GM18907 (cell line): ENCODE data around the gene DNAH1.
A peak's percentile ranks its signal among the peaks of the same experiment; 100 is the strongest.
"Not testable (repeated sequence)": the region's sequence is repeated elsewhere in the genome, so short reads cannot be mapped to it uniquely, and the experiment has no call there.

ENCODE experiments used
- ATAC-seq: cut with Tn5 transposase; IDR thresholded peaks from one replicate; pipeline ENCODE4 v1.9.1; 2021; ENCODE audit warnings: mild to moderate bottlenecking, moderate library complexity; ENCODE audit not compliant: unreplicated experiment

The DNAH1 gene

GRCh38 chr3:52315977-52316764 lies at the start of gene DNAH1:
Gene DNAH1 (plus strand): TSS chr3:52316319. CDS start chr3:52322443, 6,124 bp downstream.
- ATAC-seq, result no peak

- no peak for ATAC-seq
These were observed 48.1 kb upstream of the DNAH1 start for GRCh38 chr3:52268036-52268435.

- no peak for ATAC-seq
These were observed 46.3 kb upstream of the DNAH1 start for GRCh38 chr3:52269776-52270175.

GRCh38 chr3:52270252-52270754 lies 45.8 kb upstream of the DNAH1 start:
- no peak for ATAC-seq

GRCh38 chr3:52272172-52272571 lies 43.9 kb upstream of the DNAH1 start:
- not testable (repeated sequence) for ATAC-seq

- no peak for ATAC-seq
These were observed 43.3 kb upstream of the DNAH1 start for GRCh38 chr3:52272831-52273230.

- not testable (repeated sequence) for ATAC-seq
These were observed 41.3 kb upstream of the DNAH1 start for GRCh38 chr3:52274781-52275180.

GRCh38 chr3:52277071-52277964 lies 38.8 kb upstream of the DNAH1 start:
- ATAC-seq, result peak; percentile 32

- peak; percentile 65 for ATAC-seq
These were observed 38.1 kb upstream of the DNAH1 start for GRCh38 chr3:52277972-52278509.

- ATAC-seq, result peak; percentile 75
These were observed 37.5 kb upstream of the DNAH1 start, which contains the start of gene WDR82 for GRCh38 chr3:52278510-52279069. Gene WDR82 (minus strand): TSS chr3:52278649. CDS start chr3:52278361, 288 bp downstream.

- no peak for ATAC-seq
These were observed 36.5 kb upstream of the DNAH1 start for GRCh38 chr3:52279596-52279995.

- ATAC-seq, result no peak
These were observed 36.1 kb upstream of the DNAH1 start for GRCh38 chr3:52280050-52280461.

- no peak for ATAC-seq
These were observed 33.9 kb upstream of the DNAH1 start for GRCh38 chr3:52281981-52282801.

- ATAC-seq, result no peak
These were observed 32.8 kb upstream of the DNAH1 start for GRCh38 chr3:52283306-52283705.

- ATAC-seq, result not testable (repeated sequence)
These were observed 32.1 kb upstream of the DNAH1 start for GRCh38 chr3:52284051-52284450.

GRCh38 chr3:52286777-52287110 lies 29.4 kb upstream of the DNAH1 start:
- no peak for ATAC-seq

- no peak for ATAC-seq
These were observed 27.4 kb upstream of the DNAH1 start for GRCh38 chr3:52288674-52289073.

GRCh38 chr3:52289338-52289746 lies 26.8 kb upstream of the DNAH1 start:
- ATAC-seq, result no peak

- no peak for ATAC-seq
These were observed 26.1 kb upstream of the DNAH1 start for GRCh38 chr3:52289747-52290595.
